Smooth muscle cell (in vitro differentiated cells): Measurements from ENCODE around the gene STARD9. TPM values are rescaled to one million over a fixed set of nuclear protein-coding genes. Genes with fewer than 3 reads are reported as not detected.

ENCODE experiments used
- DNase-seq: peaks from one replicate; lab custom pipeline; 2025; ENCODE audit not compliant: unreplicated experiment; lab: John Stamatoyannopoulos, UW
- H2AFZ ChIP-seq: fragments of 200-600 bp; sonication (generic); 2 replicates; pipeline ENCODE4 v1.6.0; 2016; ENCODE audit warnings: antibody characterized with exemption, low read depth, mild to moderate bottlenecking
- H3F3A ChIP-seq: fragments of 200-600 bp; sonication (generic); 2 replicates; pipeline ENCODE4 v1.6.0; 2017; ENCODE audit warnings: antibody characterized with exemption, low read depth
- H3K27ac ChIP-seq: fragments of 200-600 bp; sonication (generic); 2 replicates; pipeline ENCODE4 v1.5.1; 2016; ENCODE audit warnings: low read depth, mild to moderate bottlenecking
- H3K27me3 ChIP-seq: fragments of 200-600 bp; sonication (generic); 2 replicates; pipeline ENCODE4 v1.6.1; 2016; ENCODE audit warnings: low read depth, mild to moderate bottlenecking
- H3K36me3 ChIP-seq: fragments of 200-600 bp; sonication (generic); 2 replicates; pipeline ENCODE4 v1.5.1; 2016; ENCODE audit warnings: low read depth
- H3K4me1 ChIP-seq: fragments of 200-600 bp; sonication (generic); 2 replicates; pipeline ENCODE4 v1.5.1; 2016; ENCODE audit warnings: low read depth
- H3K4me2 ChIP-seq: fragments of 200-600 bp; sonication (generic); 2 replicates; pipeline ENCODE4 v1.6.0; 2016; ENCODE audit warnings: mild to moderate bottlenecking
- H3K4me3 ChIP-seq: fragments of 200-600 bp; sonication (generic); 2 replicates; pipeline ENCODE4 v1.5.1; 2016; ENCODE audit warnings: mild to moderate bottlenecking
- H3K79me2 ChIP-seq: fragments of 200-600 bp; sonication (generic); 2 replicates; pipeline ENCODE4 v1.6.0; 2016; ENCODE audit warnings: low read depth, mild to moderate bottlenecking
- H3K9ac ChIP-seq: fragments of 200-600 bp; sonication (generic); 2 replicates; pipeline ENCODE4 v1.6.0; 2016; ENCODE audit warnings: low read depth
- H3K9me3 ChIP-seq: fragments of 200-600 bp; sonication (generic); replicated peaks from 2 replicates; pipeline ENCODE4 v1.5.1; 2016; ENCODE audit warnings: low read depth
- H4K20me1 ChIP-seq: fragments of 200-600 bp; sonication (generic); 2 replicates; pipeline ENCODE4 v1.6.0; 2016; ENCODE audit warnings: low read depth
- CTCF ChIP-seq: fragments of 200-600 bp; sonication (generic); IDR thresholded peaks from 2 replicates; pipeline ENCODE4 v1.5.1; 2017; ENCODE audit warnings: borderline replicate concordance, mild to moderate bottlenecking, antibody characterized with exemption; ENCODE audit not compliant: insufficient read depth, poor library complexity, severe bottlenecking
- whole genome bisulfite sequencing: methylation state at CpG from one replicate; pipeline ENCODE4 v1.1.7; 2016; ENCODE audit warnings: low lambda C conversion rate; 5-methylcytosine and 5-hydroxymethylcytosine counted together
- polyA plus RNA-seq: library from polyadenylated mRNA; unstranded; fragments of >200 nt; fragmentation: Nextera tagmentation; extraction: Ambion mirVana; gene quantifications from 2 replicates; pipeline ENCODE4 v1.2.1, GENCODE V29; 2016
- total RNA-seq: library from RNA; depleted of rRNA; stranded (reverse); fragments of >200 nt; gene quantifications from 2 replicates; pipeline ENCODE4 v1.2.3, GENCODE V29; 2014

STARD9 gene
- total and polyA plus RNA-seq, 2 experiments from 2014 or later = 1.6 to 6.3 TPM

- no peaks in the 10 kb centered on the region for H3K4me1 ChIP-seq
- TF ChIP-seq CTCF = no peak
- H3F3A ChIP-seq = no peaks in the 10 kb centered on the region
- H3K4me2 ChIP-seq = no peak overlapping the region
- H3K36me3 ChIP-seq = no peaks in the 10 kb centered on the region
- 86% methylated on average over 4 of the region's 4 CpGs for WGBS
- no peak for DNase-seq
- no peak overlapping the region for H3K9ac ChIP-seq
- H2AFZ ChIP-seq = no peak overlapping the region
- H3K27me3 ChIP-seq = no peaks in the 10 kb centered on the region
- no peaks in the 10 kb centered on the region for H3K9me3 ChIP-seq
- H3K79me2 ChIP-seq = no peaks in the 10 kb centered on the region
- no peak overlapping the region for H3K27ac ChIP-seq
- no peak overlapping the region for H3K4me3 ChIP-seq
- no peaks in the 10 kb centered on the region for H4K20me1 ChIP-seq
Measured at GRCh38 chr15:42640109-42640508, 64.7 kb downstream of the STARD9 start.

DNA sequence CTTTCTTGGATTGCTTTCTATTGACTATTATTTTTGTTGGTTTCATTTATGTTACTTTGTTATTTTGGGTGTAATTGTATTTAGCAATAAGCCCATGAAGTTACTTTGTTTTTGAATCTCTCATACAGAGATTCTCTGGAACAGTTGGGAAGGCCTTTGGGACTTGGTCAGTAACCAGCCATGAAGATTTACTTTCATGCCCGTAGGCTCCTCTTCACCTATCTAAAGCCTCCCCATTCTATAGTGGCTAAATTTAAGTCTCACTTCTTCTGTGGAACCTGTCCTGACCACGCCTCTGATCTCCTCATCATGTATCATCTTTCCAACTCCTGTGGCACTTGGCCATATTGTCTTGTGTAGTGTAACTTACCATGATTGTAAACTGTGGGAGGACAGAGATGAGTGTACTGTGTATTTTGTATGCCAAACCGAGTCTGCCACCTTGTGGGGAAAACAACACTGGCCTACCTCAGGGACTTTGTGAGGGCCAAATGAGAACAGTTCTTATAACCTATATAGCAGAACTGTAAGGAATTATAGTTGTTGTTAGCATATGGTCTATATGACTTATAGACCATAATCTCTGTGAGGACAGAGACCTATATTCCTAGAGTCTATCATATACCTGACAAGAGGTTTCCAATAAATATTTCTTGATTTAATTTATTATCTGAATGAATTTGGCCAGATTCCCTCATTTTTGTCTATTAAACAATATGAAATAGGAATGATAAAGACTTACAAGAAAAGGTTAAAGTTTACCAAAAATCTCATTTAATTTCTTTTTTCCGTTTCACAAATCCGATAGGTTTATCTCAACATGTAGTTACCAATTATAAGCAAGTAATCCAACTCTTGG is 75.0 kb downstream of the STARD9 start:
- Histone ChIP-seq H3K4me3 (no peak overlapping the region), H3K4me1 (no peaks in the 10 kb centered on the region), H3K27me3 (no peaks in the 10 kb centered on the region), H3K9ac (no peak overlapping the region), H2AFZ (no peak overlapping the region), H3K4me2 (no peak overlapping the region), H3K9me3 (no peaks in the 10 kb centered on the region), H3K79me2 (no peaks in the 10 kb centered on the region), H4K20me1 (no peaks in the 10 kb centered on the region), H3K36me3 (no peaks in the 10 kb centered on the region), H3F3A (no peaks in the 10 kb centered on the region), H3K27ac (no peak overlapping the region)
- no peak for DNase-seq
- WGBS = 58% methylated on average over 5 of the region's 5 CpGs
- peak; percentile 67 for TF ChIP-seq CTCF

DNA sequence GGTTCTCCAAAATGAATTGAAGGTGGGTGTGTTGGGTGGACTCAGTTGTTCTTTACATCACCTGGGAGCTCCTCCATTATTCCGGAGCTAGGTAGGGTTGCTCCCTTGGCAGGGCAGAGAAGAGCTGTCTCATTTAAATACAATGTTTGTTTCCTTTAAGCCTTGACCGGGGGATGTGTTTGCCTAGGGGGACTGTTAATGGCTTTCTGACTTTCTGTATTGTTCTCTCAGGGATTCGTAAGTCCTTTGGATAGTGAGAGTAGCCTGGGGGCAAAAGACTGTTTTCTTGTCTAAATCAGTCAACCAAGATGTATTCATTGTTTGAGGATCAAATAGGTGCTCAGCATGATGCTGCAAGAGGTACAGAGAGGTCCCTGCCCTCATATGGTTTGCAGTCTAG is 90.4 kb downstream of the STARD9 start:
- Histone ChIP-seq H3K4me3 (no peak overlapping the region), H3K4me2 (no peak overlapping the region), H3K9me3 (no peaks in the 10 kb centered on the region), H3K9ac (no peak overlapping the region), H3F3A (no peaks in the 10 kb centered on the region), H3K36me3 (no peaks in the 10 kb centered on the region), H3K27ac (no peak overlapping the region), H4K20me1 (no peaks in the 10 kb centered on the region), H3K27me3 (no peaks in the 10 kb centered on the region), H3K4me1 (no peaks in the 10 kb centered on the region), H3K79me2 (no peaks in the 10 kb centered on the region), H2AFZ (no peak overlapping the region)
- DNase-seq = no peak
- WGBS = 76% methylated on average over 3 of the region's 3 CpGs
- no peak for TF ChIP-seq CTCF

GRCh38 chr15:42667855-42668254 is 92.4 kb downstream of the STARD9 start:
- no peaks in the 10 kb centered on the region for H4K20me1 ChIP-seq
- no peaks in the 10 kb centered on the region for H3K36me3 ChIP-seq
- 92% methylated on average over 1 of the region's 1 CpG for WGBS
- H3K4me2 ChIP-seq = no peak overlapping the region
- no peaks in the 10 kb centered on the region for H3K4me1 ChIP-seq
- no peak overlapping the region for H3K4me3 ChIP-seq
- DNase-seq = no peak
- no peaks in the 10 kb centered on the region for H3F3A ChIP-seq
- H3K27me3 ChIP-seq = no peaks in the 10 kb centered on the region
- H3K79me2 ChIP-seq = no peaks in the 10 kb centered on the region
- no peak overlapping the region for H2AFZ ChIP-seq
- H3K9ac ChIP-seq = no peak overlapping the region
- no peak for TF ChIP-seq CTCF
- no peak overlapping the region for H3K27ac ChIP-seq
- no peaks in the 10 kb centered on the region for H3K9me3 ChIP-seq
